H4 (cell line): ENCODE measurements around the gene PPP1R8. TPM values are rescaled to one million over a fixed set of nuclear protein-coding genes. Genes with fewer than 3 reads are reported as not detected.

ENCODE experiments used
- DNase-seq: peaks from one replicate; pipeline ENCODE4 v3.0.0-alpha.2; 2015; ENCODE audit warnings: low spot score
- total RNA-seq: library from RNA; depleted of rRNA; stranded (reverse); fragments of >200 nt; shearing (Covaris generic); gene quantifications from 2 replicates; pipeline ENCODE4 v1.2.3, GENCODE V29; 2014

PPP1R8 gene
- total RNA-seq, 1 experiment from 2014 or later: 45.9 TPM

DNA sequence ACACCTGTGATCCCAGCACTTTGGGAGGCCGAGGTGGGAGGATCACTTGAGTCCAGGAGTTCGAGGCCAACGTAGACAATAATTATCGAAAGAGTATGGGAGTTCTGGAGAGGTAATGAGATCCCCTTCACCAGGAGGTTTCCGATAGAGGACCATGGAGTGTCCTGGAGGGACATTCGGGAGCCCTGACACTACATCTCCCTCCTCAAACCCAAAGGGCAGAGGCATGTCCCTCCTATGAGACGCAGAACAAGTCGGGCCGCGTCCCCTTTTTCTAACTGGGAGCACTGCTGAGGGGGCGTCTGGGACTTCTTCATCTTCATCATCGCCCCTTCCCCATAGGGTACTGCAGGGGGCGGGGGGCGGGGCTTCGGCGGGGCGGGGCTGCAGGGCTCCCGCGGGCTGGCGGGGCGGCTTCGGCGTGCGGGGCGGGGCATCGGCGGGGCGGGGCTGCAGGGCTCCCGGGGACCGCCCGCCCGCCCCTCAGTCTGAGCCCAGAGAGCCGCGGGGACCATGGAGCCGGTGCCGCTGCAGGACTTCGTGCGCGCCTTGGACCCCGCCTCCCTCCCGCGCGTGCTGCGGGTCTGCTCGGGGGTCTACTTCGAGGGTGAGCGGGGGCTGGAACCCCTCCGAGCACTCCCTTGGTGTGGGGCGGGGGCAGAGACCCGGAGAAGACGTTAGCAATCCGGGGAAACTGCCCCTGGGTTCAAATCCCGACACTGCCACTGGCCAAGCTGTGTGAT lies 41.6 kb downstream of the PPP1R8 start, which contains the start of gene THEMIS2:
Gene THEMIS2 (plus strand): TSS at position 486 of the 743 bp plus-strand sequence. CDS start 28 bp downstream, at position 514.
- DNase-seq: no peak

GRCh38 chr1:27872802-27873551 lies 42.4 kb downstream of the PPP1R8 start:
- no peak for DNase-seq

DNA sequence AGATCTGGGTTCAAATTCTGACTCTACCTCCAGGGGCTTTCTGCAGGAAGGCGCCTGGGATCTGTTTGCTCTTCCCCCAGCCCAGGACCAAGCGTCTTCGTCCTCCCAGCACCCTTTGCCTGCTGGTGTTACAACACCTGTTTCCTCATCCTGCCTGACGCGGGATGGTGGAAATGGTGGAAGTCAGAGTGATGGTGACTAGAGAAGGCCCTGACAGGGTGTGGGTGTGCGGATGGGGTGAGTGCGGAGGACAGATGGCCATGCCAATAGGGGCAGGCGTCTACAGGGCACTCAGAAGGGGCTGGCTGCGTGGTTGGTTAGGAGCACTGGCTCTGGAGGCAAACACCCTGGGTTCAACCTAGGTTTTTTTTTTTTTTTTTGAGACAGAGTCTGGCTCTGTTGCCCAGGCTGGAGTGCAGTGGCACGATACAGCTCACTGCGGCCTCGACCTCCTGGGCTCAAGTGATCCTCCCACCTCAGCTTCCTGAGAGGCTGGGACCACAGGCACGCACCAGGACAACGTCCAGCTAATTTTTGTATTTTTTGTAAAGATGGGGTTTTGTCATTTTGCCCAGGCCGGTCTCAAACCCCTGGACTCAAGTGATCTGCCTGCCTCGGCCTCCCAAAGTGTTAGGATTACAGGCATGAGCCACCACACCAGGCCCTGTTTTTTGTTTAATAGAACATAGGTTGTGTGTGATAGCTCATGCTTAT lies 43.2 kb downstream of the PPP1R8 start:
- DNase-seq: no peak

- no peak for DNase-seq
These were observed 45.9 kb downstream of the PPP1R8 start for GRCh38 chr1:27876341-27877114.

DNA sequence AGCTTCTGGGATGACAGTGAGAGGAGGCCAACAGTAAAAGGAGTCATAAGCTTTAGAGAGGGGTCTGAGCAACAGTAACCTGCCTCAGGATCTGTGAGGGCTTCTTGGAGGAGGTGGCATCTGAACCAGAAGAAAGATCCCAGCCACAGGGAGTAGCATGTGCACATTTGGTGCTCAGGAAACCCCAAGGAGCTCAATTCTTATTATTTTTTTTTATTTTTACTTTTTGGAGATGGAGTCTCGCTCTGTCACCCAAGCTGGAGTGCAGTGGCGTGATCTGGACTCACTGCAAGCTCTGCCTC lies 46.5 kb downstream of the PPP1R8 start:
- no peak for DNase-seq

GRCh38 chr1:27878039-27878438 lies 47.5 kb downstream of the PPP1R8 start:
- DNase-seq: no peak

- no peak for DNase-seq
These were observed 48.3 kb downstream of the PPP1R8 start for GRCh38 chr1:27878787-27879335.

DNA sequence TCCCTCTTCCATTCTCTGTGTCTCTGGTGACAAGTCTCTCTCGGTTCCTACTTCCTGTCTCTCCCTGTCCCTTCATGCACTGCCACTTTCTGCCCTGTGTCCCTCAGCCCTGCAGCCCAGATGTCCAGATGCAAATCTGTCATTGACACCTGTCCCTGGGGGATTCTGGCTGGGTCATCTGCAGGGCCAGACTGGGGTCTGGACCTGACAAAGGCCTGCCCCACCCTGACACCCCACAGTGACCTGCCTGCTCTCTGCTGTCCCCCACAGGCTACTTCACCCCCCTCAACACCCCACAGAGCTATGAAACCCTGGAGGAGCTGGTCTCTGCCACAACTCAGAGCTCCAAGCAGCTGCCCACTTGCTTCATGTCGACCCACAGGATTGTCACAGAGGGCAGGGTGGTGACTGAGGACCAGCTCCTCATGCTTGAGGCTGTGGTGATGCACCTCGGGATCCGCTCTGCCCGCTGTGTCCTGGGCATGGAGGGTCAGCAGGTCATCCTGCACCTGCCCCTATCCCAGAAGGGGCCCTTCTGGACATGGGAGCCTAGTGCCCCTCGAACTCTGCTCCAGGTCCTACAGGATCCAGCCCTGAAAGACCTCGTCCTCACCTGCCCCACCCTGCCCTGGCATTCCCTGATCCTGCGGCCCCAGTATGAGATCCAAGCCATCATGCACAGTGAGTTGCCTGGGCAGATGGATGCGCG lies 48.9 kb downstream of the PPP1R8 start:
- no peak for DNase-seq

- DNase-seq: no peak
These were observed 51.9 kb downstream of the PPP1R8 start for GRCh38 chr1:27882543-27882903.

DNA sequence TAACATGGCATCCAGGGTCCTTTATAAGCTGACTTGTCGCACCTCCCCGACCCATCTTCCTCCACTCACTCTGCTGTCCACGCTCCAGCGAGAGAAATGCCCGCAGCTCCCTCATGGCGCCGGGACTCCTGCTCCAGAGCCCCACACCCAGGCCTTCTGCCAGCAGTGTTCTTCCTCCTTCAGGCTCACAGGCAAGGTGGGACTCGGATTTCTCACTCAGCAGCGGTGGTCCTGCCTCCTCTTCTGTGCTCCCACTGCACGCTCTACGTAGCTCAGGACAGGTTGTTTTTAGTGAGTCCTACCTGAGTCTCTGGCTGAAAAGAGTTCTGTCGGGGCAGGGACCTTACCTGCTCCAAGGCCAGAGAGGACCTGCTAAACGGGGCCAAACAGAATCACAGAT lies 53.0 kb downstream of the PPP1R8 start:
- no peak for DNase-seq

DNA sequence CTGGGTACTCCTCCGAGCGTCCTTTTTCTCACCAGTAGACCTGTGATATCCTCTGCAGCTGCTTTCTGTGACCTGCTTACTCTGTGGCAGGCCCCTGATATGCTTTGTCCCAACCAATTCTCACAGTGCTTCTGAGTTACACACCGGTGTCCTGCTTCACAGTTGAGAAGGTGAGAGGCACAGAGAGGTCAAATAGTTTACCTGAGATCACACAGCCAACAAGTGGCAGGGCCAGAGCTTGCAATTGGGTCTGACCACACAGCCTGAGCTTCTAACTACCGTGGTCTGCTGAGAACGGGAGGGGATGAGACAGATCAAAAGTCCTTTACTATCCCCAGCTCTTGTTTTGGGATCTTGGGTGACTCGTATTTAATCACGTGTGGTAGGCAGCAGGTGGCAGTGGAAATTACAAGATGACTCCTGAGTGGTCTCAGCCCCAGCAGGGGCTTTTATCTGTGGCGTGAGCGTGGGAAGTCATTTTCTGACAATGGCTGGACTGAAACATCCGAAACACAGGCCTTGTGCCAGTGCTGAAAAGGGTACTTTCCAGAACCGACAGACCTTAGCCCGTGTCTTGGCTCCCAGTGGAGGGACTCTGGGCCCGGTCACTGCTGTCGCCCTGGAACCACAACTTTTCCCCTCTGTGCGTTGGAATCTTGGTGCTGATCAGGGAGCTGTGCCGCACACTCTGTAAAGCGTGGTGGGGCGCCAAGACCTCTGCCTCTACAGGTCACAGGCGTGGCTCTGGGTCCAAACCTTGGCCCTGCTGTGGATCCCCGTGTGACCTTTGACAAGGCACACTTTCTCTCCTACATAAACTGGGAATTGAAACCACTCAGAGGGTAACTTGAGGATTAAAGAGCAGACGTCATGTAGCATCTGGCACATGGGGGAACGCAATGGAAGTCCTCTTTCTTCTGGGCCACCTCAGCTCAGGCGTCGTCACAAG lies 53.7 kb downstream of the PPP1R8 start:
- DNase-seq: no peak

GRCh38 chr1:27885114-27885528 lies 54.5 kb downstream of the PPP1R8 start:
- no peak for DNase-seq

DNA sequence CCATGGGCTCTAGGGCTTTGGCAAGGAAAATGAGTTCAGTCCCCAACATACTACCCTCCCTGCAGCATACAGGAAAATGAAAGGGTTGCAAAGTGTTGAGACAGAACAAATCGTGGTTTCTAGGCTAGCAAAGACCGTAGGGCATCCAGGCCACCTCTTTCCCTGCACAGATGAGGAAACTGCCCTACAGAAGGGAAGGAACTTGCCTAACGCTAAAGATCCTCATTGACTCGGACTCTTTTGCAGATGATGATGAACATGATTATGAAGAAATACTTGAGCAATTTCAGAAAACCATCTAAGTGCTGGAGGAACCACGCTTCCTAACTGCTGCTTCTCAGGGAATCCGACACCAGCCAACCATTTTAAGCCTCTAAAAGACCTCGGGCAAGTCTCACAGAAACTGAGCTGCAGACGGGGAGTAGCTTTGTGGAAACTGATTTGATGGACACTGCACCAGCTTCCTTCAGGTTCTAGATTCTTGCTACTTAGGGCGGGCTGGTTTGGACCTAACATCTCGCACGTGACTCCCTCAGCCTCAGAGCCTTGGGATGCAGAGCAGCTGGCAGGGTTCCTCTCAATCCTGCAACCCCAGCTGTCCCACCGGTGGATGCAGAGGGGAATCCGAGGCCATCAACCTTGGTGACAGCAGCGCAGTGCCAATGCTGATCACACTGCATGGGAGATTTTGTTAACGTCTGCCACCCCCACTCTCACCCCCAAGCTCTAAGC lies 55.2 kb downstream of the PPP1R8 start:
- DNase-seq: no peak

- no peak for DNase-seq
These were observed 55.7 kb downstream of the PPP1R8 start for GRCh38 chr1:27886353-27886679.

GRCh38 chr1:27886744-27887143 lies 56.2 kb downstream of the PPP1R8 start:
- no peak for DNase-seq

DNA sequence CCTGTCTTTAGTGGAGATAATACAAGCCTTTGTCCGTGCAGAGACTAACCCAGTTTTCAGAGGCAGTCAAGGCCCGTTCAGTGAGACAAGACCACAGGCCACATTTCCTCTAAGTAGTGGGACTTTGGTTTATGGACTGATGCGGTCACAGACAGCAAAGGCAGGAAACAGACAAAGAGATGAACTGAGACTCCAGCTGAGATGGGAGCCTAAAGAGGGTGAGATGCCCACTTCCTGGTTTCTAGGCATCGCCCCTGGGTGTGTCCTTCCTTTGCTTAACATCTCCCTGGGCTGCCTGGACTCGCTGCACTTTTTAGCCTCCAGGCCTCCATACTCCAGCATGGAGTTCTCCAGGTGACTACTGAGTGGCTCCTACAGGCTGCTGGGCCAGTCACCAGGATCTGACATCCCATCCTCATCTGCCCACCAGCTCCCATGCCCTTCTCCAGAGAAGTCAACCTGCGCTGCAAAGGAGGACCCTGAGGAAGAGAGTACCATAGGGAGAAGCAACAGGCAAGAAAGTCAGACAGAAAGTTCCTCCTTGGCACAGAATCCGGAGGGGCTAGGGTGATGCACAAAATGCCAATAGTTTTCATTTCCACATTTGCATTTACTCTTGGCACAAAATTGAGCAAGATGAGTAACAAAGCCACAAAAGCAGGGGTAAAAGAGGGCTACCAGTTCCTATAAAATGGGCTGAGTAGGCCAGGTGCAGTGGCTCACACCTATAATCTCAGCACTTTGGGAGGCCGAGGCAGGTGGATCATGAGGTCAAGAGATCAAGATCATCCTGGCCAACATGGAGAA lies 56.8 kb downstream of the PPP1R8 start:
- DNase-seq: no peak

DNA sequence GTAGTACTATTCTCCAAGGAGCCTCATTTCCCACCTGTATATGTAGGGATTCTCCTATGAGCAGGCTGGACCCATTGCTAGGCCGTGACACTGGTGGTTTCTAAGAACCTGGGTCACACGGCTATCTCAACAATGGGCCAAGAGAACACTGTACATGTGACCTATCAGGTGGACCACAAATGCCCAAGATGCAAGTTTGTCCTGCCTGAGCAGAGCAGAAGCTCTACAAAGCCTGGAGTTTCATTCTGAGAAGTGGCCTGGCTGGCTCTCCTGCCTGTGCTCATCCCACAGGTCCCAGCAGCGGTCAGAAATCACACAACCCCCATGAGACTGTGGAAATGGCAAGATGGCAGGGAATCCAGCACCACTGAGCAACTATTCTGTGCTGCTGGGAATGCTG lies 58.9 kb downstream of the PPP1R8 start:
- no peak for DNase-seq

- no peak for DNase-seq
These were observed 60.8 kb downstream of the PPP1R8 start for GRCh38 chr1:27891196-27891889.
